Neural cell (in vitro differentiated cells): ENCODE data around the gene BTNL2. TPM values are rescaled to one million over a fixed set of nuclear protein-coding genes. Genes with fewer than 3 reads are reported as not detected.
A peak's percentile ranks its signal among the peaks of the same experiment; 100 is the strongest.

Source experiments
- H2AFZ ChIP-seq: fragments of 200-600, 300-800 bp; sonication (generic), shearing (Covaris generic); 2 replicates; pipeline ENCODE4 v1.6.0; 2014; ENCODE audit warnings: low read depth, mild to moderate bottlenecking, antibody characterized with exemption, low read length, moderate library complexity
- H3F3A ChIP-seq: fragments of 200-600 bp; shearing (Covaris generic); 2 replicates; pipeline ENCODE4 v1.6.1; 2016; ENCODE audit warnings: mild to moderate bottlenecking, moderate library complexity, mixed read lengths, antibody characterized with exemption, low read length; ENCODE audit not compliant: insufficient read depth, poor library complexity, severe bottlenecking
- H3K27ac ChIP-seq: fragments of 200-600, 300-800 bp; sonication (generic), shearing (Covaris generic); 2 replicates; pipeline ENCODE4 v1.5.1; 2014; ENCODE audit warnings: mild to moderate bottlenecking, low read length, moderate library complexity
- H3K27me3 ChIP-seq: fragments of 300-800, 200-600 bp; sonication (generic), shearing (Covaris generic); 2 replicates; pipeline ENCODE4 v1.6.0; 2014; ENCODE audit warnings: mild to moderate bottlenecking, low read depth, low read length, moderate library complexity; ENCODE audit not compliant: insufficient read depth
- H3K36me3 ChIP-seq: fragments of 300-800, 200-600 bp; sonication (generic), shearing (Covaris generic); 2 replicates; pipeline ENCODE4 v1.5.1; 2014; ENCODE audit warnings: mild to moderate bottlenecking, antibody characterized with exemption, low read length, moderate library complexity; ENCODE audit not compliant: insufficient read depth
- H3K4me2 ChIP-seq: fragments of 300-800, 200-600 bp; sonication (generic), shearing (Covaris generic); 2 replicates; pipeline ENCODE4 v1.6.0; 2014; ENCODE audit warnings: mild to moderate bottlenecking, low read length
- H3K4me3 ChIP-seq: fragments of 300-800, 200-600 bp; sonication (generic), shearing (Covaris generic); 2 replicates; pipeline ENCODE4 v1.5.1; 2014; ENCODE audit warnings: mild to moderate bottlenecking, low read length, moderate library complexity
- H3K79me2 ChIP-seq: fragments of 200-600 bp; shearing (Covaris generic); replicated peaks from 2 replicates; pipeline ENCODE4 v1.6.0; 2014; ENCODE audit warnings: mild to moderate bottlenecking, low read length, moderate library complexity; ENCODE audit not compliant: insufficient read depth
- H3K9ac ChIP-seq: fragments of 300-800, 200-600 bp; sonication (generic), shearing (Covaris generic); 2 replicates; pipeline ENCODE4 v1.6.1; 2016; ENCODE audit warnings: mild to moderate bottlenecking, low read length, mixed read lengths
- H3K9me2 ChIP-seq: fragments of 200-600 bp; shearing (Covaris generic); 2 replicates; pipeline ENCODE4 v1.6.1; 2016; ENCODE audit warnings: mild to moderate bottlenecking, low read length, mixed read lengths; ENCODE audit not compliant: insufficient read depth
- H3K9me3 ChIP-seq: fragments of 200-600, 300-800 bp; sonication (generic), shearing (Covaris generic); 2 replicates; pipeline ENCODE4 v1.6.1; 2016; ENCODE audit warnings: mild to moderate bottlenecking, mixed run types, low read length, moderate library complexity, mixed read lengths
- H4K20me1 ChIP-seq: fragments of 200-600 bp; shearing (Covaris generic); 2 replicates; pipeline ENCODE4 v1.6.1; 2016; ENCODE audit warnings: mild to moderate bottlenecking, mixed run types; ENCODE audit not compliant: insufficient read depth
- EP300 ChIP-seq: fragments of 450-650 bp; conservative IDR thresholded peaks from 2 replicates; pipeline ENCODE4 v1.6.1; 2014; ENCODE audit warnings: antibody characterized with exemption, mild to moderate bottlenecking, moderate library complexity; ENCODE audit not compliant: poor library complexity, severe bottlenecking
- EZH2 ChIP-seq: fragments of 200-600, 300-800 bp; shearing (Covaris generic), sonication (generic); IDR thresholded peaks from 2 replicates; pipeline ENCODE4 v1.6.1; 2014; ENCODE audit warnings: antibody characterized with exemption, low read length, borderline replicate concordance, mild to moderate bottlenecking; ENCODE audit not compliant: insufficient read depth, poor library complexity, severe bottlenecking
- MXI1 ChIP-seq: fragments of 450-650 bp; conservative IDR thresholded peaks from 2 replicates; pipeline ENCODE4 v1.6.1; 2014; ENCODE audit warnings: antibody characterized with exemption, mild to moderate bottlenecking; ENCODE audit not compliant: poor library complexity, severe bottlenecking
- POLR2AphosphoS5 ChIP-seq: IDR thresholded peaks from 2 replicates; pipeline ENCODE4 v1.6.1; 2012
- RAD21 ChIP-seq: fragments of 450-650 bp; conservative IDR thresholded peaks from 2 replicates; pipeline ENCODE4 v1.6.1; 2014; ENCODE audit warnings: antibody characterized with exemption, mild to moderate bottlenecking, moderate library complexity
- SMC3 ChIP-seq: fragments of 450-650 bp; conservative IDR thresholded peaks from 2 replicates; pipeline ENCODE4 v1.6.1; 2014; ENCODE audit warnings: antibody characterized with exemption, mild to moderate bottlenecking, moderate library complexity; ENCODE audit not compliant: poor library complexity
- TAF1 ChIP-seq: IDR thresholded peaks from 2 replicates; pipeline ENCODE4 v1.6.1; 2012; ENCODE audit warnings: low read depth
- polyA plus RNA-seq: library from polyadenylated mRNA; depleted of rRNA; stranded (reverse); fragments of >200 nt; gene quantifications from 2 replicates; pipeline ENCODE4 v1.2.3, GENCODE V29; 2014
- TF ChIP-seq, protein P1 (sequence below): IDR thresholded peaks from 2 replicates; pipeline ENCODE4 v1.6.1; 2012; ENCODE audit warnings: borderline replicate concordance
- TF ChIP-seq, protein P2 (sequence below): fragments of 450-650 bp; IDR thresholded peaks from 2 replicates; pipeline ENCODE4 v1.5.1; 2014; ENCODE audit warnings: antibody characterized with exemption, mild to moderate bottlenecking, moderate library complexity; ENCODE audit not compliant: poor library complexity, severe bottlenecking

Gene BTNL2
- polyA plus RNA-seq, 1 donor from 2014 or later: not detected

DNA sequence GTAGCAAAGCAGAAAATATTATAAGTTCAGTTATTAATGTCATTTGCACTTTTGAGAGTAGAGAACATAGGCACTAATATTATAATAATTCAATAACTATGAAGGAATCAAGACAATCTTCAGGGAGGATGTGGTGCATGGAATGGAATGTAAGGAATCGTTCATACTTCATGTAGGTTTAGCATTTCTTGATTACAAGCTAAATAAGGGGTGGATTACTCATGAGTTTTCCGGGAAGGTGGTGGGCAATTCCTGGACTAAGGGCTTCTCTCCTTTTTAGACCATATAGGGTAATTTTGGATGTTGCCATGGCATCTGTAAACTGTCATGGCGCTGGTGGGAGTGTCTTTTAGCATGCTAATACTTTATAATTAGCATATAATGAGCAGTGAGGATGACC is 9.1 kb upstream of the BTNL2 start:
- Histone ChIP-seq H3K27ac (no peak overlapping the region), H2AFZ (no peak overlapping the region), H3K9me2 (no peaks in the 10 kb centered on the region), H3K4me3 (no peak overlapping the region), H3K79me2 (no peaks in the 10 kb centered on the region), H3F3A (no peaks in the 10 kb centered on the region), H3K27me3 (peaks cover 3% of the 10 kb centered on the region), H3K9ac (no peak overlapping the region), H3K4me2 (no peak overlapping the region), H3K36me3 (no peaks in the 10 kb centered on the region), H4K20me1 (no peaks in the 10 kb centered on the region), H3K9me3 (no peaks in the 10 kb centered on the region)
- TF ChIP-seq SMC3 (no peak), MXI1 (no peak), EP300 (no peak), TAF1 (no peak), RAD21 (no peak), EZH2 (no peak), POLR2AphosphoS5 (no peak)
- TF ChIP-seq, protein P1, sequence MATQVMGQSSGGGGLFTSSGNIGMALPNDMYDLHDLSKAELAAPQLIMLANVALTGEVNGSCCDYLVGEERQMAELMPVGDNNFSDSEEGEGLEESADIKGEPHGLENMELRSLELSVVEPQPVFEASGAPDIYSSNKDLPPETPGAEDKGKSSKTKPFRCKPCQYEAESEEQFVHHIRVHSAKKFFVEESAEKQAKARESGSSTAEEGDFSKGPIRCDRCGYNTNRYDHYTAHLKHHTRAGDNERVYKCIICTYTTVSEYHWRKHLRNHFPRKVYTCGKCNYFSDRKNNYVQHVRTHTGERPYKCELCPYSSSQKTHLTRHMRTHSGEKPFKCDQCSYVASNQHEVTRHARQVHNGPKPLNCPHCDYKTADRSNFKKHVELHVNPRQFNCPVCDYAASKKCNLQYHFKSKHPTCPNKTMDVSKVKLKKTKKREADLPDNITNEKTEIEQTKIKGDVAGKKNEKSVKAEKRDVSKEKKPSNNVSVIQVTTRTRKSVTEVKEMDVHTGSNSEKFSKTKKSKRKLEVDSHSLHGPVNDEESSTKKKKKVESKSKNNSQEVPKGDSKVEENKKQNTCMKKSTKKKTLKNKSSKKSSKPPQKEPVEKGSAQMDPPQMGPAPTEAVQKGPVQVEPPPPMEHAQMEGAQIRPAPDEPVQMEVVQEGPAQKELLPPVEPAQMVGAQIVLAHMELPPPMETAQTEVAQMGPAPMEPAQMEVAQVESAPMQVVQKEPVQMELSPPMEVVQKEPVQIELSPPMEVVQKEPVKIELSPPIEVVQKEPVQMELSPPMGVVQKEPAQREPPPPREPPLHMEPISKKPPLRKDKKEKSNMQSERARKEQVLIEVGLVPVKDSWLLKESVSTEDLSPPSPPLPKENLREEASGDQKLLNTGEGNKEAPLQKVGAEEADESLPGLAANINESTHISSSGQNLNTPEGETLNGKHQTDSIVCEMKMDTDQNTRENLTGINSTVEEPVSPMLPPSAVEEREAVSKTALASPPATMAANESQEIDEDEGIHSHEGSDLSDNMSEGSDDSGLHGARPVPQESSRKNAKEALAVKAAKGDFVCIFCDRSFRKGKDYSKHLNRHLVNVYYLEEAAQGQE: no peak
- TF ChIP-seq, protein P2, sequence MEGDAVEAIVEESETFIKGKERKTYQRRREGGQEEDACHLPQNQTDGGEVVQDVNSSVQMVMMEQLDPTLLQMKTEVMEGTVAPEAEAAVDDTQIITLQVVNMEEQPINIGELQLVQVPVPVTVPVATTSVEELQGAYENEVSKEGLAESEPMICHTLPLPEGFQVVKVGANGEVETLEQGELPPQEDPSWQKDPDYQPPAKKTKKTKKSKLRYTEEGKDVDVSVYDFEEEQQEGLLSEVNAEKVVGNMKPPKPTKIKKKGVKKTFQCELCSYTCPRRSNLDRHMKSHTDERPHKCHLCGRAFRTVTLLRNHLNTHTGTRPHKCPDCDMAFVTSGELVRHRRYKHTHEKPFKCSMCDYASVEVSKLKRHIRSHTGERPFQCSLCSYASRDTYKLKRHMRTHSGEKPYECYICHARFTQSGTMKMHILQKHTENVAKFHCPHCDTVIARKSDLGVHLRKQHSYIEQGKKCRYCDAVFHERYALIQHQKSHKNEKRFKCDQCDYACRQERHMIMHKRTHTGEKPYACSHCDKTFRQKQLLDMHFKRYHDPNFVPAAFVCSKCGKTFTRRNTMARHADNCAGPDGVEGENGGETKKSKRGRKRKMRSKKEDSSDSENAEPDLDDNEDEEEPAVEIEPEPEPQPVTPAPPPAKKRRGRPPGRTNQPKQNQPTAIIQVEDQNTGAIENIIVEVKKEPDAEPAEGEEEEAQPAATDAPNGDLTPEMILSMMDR: no peak

DNA sequence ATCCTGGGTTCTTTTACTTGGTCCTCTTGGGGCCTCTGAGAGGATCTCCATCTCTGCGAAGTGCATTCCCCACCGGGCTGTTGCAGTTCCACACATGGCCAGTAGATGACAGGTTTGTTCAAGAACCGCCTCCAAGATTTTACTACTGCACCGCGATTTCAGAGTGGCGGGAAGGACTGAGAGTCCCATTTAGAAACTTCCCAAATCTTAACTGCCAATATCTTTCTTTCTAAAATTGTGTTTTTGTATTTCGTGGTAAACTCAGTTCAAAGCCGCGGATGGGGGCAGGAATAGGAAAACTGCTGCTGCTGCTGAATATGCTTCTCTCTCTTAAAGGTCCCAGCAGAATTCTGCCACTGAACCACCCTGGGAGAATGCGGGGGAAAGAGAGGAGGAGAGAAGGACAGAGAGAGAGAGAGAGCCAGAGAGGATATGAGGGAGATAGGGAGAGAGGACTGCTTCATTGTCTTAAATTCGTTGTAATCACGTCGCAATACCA is 8.6 kb upstream of the BTNL2 start:
- Histone ChIP-seq H3K4me3 (no peak overlapping the region), H3K9me2 (no peaks in the 10 kb centered on the region), H3K9me3 (no peaks in the 10 kb centered on the region), H3F3A (no peaks in the 10 kb centered on the region), H3K27ac (no peak overlapping the region), H3K36me3 (no peaks in the 10 kb centered on the region), H4K20me1 (no peaks in the 10 kb centered on the region), H3K79me2 (no peaks in the 10 kb centered on the region), H3K9ac (no peak overlapping the region), H2AFZ (no peak overlapping the region), H3K4me2 (no peak overlapping the region), H3K27me3 (peaks cover 3% of the 10 kb centered on the region)
- TF ChIP-seq SMC3 (peak; percentile 78), RAD21 (peak; percentile 72)
- TF ChIP-seq, protein P1: no peak
- TF ChIP-seq, protein P2: peak; percentile 79
